Left renal cortex interstitium (tissue), 4 donors: Measurements from ENCODE around the gene SSBP2. TPM values are rescaled to one million over a fixed set of nuclear protein-coding genes. Genes with fewer than 3 reads are reported as not detected.
A peak's percentile ranks its signal among the peaks of the same experiment; 100 is the strongest.
"Not testable (repeated sequence)": the region's sequence is repeated elsewhere in the genome, so short reads cannot be mapped to it uniquely, and the experiment has no call there.

ENCODE experiments used
- DNase-seq, 4 donors: peaks; one replicate each; pipeline ENCODE4 v3.0.0-alpha.2; 2013; ENCODE audit warnings: low read depth in 4 of 4, low spot score in 2 of 4, missing footprints in 1 of 4
- polyA plus RNA-seq, 4 donors: library from polyadenylated mRNA; unstranded; fragments of 120-200 nt; gene quantifications; one replicate each; pipeline ENCODE4 v1.2.1, GENCODE V29; 2013; ENCODE audit not compliant: insufficient read length in 4 of 4

SSBP2 gene
- polyA plus RNA-seq, 4 donors, result 78.5 to 96.3 (median 91.6) TPM

DNA sequence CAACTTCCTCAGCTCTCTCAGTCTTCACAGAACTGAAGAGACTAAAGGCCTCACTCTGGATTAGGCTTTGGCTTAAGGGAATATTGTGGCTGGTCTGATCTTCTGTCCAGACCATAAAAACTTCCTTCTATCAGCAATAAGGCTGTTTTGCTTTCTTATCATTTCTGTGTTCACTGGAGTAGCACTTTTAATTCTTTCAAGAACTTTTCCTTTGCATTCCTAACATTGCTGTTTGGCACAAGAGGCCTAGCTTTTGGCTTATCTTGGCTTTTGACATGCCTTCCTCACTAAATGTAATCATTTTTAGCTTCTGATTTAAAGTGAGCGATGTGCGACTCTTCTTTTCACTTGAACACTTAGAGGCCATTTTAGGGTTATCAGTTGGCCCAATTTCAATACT, 268.3 kb downstream of the SSBP2 start:
- no peak for DNase-seq

GRCh38 chr5:81473395-81473794, 277.5 kb downstream of the SSBP2 start:
- not testable (repeated sequence) for DNase-seq

DNA sequence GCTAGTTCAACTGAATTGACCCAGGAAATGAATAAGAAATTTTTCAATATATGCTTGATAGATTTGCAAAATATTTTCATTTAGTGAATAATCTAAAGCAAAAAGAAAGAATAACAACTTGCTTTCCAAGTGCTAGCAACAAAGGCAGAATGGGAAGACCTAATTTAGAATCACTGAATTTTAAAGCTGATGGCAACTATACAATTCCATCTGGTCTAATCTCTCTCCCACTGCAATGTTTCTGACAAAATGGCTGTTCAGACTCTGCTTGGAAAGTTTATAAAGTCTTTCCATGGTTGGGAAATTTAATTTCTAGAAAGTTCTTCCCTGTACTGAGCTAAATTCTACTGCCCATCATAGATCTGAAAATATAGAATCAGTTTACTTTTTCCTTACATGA, 281.2 kb downstream of the SSBP2 start:
- no peak for DNase-seq

DNA sequence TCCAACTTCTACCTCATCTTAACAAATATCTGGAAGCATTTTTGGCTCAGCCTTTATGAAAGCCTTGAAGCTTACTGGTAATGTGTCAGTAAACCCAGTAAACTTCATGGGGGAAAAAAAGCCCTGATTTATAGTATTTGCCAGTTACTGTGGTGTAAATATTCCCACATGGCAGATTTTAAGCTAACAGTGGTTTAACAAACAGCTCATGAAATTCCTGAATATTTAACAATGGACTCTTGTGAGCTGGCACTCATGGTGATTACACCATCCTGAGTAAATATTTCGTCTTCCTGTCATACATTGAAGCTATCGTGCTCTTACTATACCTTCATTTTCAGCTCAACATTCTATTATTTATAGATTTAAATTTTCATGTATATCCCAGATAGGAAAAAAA, 300.0 kb downstream of the SSBP2 start:
- DNase-seq, result no peak

GRCh38 chr5:81435023-81435422, 315.9 kb downstream of the SSBP2 start:
- no peak for DNase-seq

- no peak for DNase-seq
These were observed 320.9 kb downstream of the SSBP2 start for GRCh38 chr5:81429985-81430384.

- no peak for DNase-seq
These were observed 321.5 kb downstream of the SSBP2 start for GRCh38 chr5:81429363-81429762.

GRCh38 chr5:81428861-81429260, 322.0 kb downstream of the SSBP2 start:
- DNase-seq, result no peak

DNA sequence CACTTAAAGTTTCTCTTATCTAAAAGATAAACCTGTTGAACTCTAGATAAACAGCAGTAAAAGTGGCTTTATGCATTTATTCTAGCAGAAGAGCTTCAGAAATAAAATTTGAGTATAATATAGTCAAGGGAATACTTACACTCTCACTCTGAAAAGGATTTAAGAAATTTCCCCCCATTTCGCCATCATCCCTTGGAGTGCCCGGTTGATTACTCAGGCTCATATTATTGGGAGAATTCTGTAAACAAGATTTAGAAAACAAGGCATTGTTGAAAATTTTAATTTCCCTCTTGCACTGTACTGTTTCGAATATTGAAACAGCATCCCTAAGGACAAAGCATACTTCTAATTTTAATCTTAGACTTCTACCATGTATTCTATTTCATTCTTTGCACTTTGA, 322.5 kb downstream of the SSBP2 start:
- no peak for DNase-seq

DNA sequence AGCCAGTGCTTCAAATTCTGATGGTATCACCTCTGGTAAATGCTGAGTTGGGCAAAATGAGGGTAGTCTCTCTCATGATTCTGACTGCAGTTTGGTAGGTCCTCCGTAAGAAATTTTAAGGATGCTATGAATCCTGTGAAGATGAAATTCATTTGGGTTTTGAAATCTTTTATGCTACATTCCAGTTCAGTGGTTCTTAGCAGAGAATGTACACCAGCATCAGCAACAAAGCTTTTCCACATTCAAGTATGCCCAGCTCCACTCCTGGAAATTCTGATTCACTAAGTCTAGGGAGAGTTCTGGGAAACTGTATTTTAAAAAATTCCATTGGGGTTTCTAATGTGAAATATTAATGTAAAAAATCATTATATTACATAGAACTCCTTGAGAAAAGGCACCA, 323.3 kb downstream of the SSBP2 start:
- DNase-seq, result no peak

- no peak for DNase-seq
These were observed 324.4 kb downstream of the SSBP2 start for GRCh38 chr5:81426359-81427030.

GRCh38 chr5:81425569-81425968, 325.3 kb downstream of the SSBP2 start:
- DNase-seq, result peak in 3 of 4 donors; percentile 15 to 64 (median 28)

DNA sequence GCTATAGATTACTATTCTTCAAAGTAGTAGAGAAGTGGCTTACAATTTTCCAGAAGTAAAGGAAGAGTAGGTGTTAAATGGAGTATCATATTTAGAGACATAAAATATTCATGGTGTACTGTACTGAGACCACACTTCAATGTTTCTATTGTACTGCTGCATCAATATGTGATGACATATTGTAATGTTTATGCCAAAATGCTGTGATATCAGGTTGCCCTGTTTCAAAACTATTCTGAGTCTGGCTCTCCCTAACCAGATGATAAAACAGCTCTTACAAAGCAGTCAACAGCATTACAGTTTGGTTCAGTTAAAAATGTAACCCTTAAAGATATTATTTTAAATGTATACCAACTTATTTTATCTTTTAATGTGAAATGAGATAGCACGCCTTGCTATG, 326.2 kb downstream of the SSBP2 start:
- no peak for DNase-seq

DNA sequence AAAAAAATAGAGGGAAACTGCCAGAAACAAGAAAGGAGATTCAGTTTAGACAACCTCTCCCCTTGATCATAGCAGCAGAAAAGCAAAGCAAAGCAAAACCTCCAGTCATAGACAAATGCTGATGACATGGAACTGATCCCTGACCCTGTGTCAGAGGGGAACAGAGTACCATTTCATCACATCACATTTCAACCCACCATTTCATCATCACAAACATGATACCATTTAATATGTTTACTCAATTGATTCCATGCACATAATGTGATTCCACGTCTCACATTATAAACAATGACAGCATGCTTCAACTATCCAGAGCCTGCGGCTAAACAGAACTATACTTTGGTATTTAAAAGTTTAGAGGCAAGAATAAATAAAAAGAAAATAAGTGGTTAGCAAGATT, 328.2 kb downstream of the SSBP2 start:
- no peak for DNase-seq

GRCh38 chr5:81420039-81420667, 330.7 kb downstream of the SSBP2 start:
- no peak for DNase-seq

DNA sequence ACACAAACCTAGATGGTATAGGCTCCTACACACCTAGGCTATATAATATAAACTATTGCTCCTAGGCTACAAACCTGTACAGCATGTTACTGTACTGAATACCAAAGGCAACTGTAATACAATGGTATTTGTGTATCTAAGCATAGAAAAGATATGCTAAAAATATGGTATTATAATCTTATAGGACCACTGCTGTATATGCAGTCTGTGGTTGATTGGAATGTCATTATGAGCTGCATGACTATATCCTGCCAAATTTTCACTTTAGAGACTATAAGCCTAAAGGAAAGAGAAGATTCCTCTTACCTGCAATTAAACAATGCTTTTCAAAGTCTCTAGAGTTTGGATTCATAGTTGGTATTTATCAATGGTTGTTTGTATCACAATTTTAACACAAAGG, 332.3 kb downstream of the SSBP2 start:
- no peak for DNase-seq

GRCh38 chr5:81417052-81417451, 333.8 kb downstream of the SSBP2 start:
- DNase-seq, result no peak

DNA sequence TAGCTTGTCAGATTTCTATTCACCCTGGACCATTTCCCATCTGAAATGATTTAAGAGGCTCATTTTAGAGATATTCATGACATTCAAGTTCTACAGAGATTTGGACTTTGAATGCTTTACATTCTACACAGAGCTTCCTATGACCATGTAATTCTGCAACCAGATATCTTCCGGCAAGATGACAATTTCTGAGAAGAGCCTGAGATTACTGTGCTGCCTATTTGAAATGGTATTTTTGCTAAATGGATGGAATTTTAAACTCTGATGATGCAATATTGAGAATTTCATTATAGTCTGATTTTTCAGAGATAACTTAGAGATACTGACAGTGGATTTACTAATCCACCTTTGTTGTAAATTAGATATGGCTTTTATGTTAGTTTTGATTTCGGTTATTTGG, 341.0 kb downstream of the SSBP2 start:
- DNase-seq, result no peak

- DNase-seq, result no peak
These were observed 341.5 kb downstream of the SSBP2 start for GRCh38 chr5:81409361-81409760.

GRCh38 chr5:81408496-81408895, 342.4 kb downstream of the SSBP2 start:
- DNase-seq, result no peak

DNA sequence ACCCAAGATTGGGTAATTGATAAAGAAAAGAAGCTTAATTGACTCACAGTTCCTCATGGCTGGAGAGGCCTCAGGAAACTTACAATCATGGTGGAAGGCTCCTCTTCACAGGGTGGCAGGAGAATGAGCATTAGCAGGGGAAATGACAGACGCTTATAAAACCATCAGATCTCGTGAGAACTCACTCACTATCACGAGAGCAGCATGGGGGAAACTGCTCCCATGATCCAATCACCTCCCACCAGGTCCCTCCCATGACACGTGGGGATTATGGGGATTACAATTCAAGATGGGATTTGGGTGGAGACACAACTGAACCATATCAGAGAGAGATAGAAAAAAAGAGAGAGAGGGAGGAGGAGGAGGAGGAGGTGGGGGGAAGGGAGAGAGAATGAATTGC, 343.1 kb downstream of the SSBP2 start:
- not testable (repeated sequence) for DNase-seq

DNA sequence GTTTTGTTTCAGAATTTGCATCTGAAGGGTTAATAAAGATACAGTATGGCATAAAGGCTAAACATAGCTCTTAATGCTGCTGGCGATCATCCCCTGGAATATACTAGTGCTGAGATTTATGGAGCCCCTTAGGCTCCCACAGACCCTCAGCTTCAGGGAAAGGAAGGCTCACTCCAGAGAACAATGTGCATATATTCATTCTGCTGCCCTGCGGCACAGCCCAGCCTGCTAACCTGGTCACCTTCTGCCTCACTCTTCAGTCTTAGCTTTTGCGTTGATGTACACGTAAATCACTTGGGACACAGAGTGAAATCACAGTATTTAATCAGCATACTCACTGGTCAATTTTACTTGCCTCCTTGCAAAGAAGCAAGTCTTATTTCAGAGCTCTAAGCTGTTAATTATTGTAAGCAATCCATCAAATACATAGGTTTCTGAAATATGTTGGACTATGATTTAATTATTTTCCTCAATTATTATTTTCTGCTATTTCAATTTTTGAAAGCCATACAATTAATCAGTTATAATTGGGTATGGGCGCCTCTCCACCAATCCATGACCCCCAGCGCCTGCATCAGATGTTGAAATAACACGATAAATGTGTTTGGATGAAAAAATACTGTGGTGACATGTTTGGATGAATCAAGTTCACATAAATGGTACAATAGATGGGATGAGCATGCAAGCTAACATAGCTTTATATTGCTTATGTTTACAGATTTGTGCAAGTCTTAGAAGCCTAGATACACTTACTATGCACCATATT, 345.6 kb downstream of the SSBP2 start:
- no peak for DNase-seq
